Cardiac fibroblast (primary cell): ENCODE data around the gene FUCA1.
A peak's percentile ranks its signal among the peaks of the same experiment; 100 is the strongest.
"Not testable (repeated sequence)": the region's sequence is repeated elsewhere in the genome, so short reads cannot be mapped to it uniquely, and the experiment has no call there.

Source experiments
- DNase-seq, 2 donors: peaks; one replicate each; pipeline versions ENCODE4 v3.0.0 to v3.0.0-alpha.2; 2010; ENCODE audit warnings: low read depth in 2 of 2
- H3K4me3 ChIP-seq, 2 donors: replicated peaks in 1 of 2; 1 replicate in 1 of 2; 2 replicates in 1 of 2; pipeline ENCODE4 v1.5.1; 2011; ENCODE audit warnings: low read depth in 2 of 2, low read length in 2 of 2, mild to moderate bottlenecking in 2 of 2, moderate library complexity in 1 of 2
- CTCF ChIP-seq: IDR thresholded peaks from one replicate; pipeline ENCODE4 v1.5.1; 2011; ENCODE audit warnings: low read depth, mild to moderate bottlenecking, low read length, inconsistent platforms

Gene FUCA1

GRCh38 chr1:23838401-23838866, 29.7 kb downstream of the FUCA1 start:
- DNase-seq = peak; percentile 41 to 58
- peak overlapping the region; percentile 19 to 39 for H3K4me3 ChIP-seq
- TF ChIP-seq CTCF = no peak

- H3K4me3 ChIP-seq = no peak overlapping the region
- DNase-seq = no peak
- no peak for TF ChIP-seq CTCF
These were observed 30.2 kb downstream of the FUCA1 start for GRCh38 chr1:23837908-23838307.

- no peak for DNase-seq
- no peak overlapping the region for H3K4me3 ChIP-seq
- no peak for TF ChIP-seq CTCF
These were observed 32.1 kb downstream of the FUCA1 start for GRCh38 chr1:23836037-23836436.

- not testable (repeated sequence) for H3K4me3 ChIP-seq, DNase-seq
These were observed 33.9 kb downstream of the FUCA1 start for GRCh38 chr1:23834156-23834555.

- DNase-seq = no peak
- no peak overlapping the region for H3K4me3 ChIP-seq
- TF ChIP-seq CTCF = no peak
These were observed 40.4 kb downstream of the FUCA1 start for GRCh38 chr1:23827717-23828116.

GRCh38 chr1:23826590-23826989, 41.5 kb downstream of the FUCA1 start:
- DNase-seq, H3K4me3 ChIP-seq: not testable (repeated sequence)

GRCh38 chr1:23825762-23826522, 42.1 kb downstream of the FUCA1 start:
- peak in 1 of 2 donors; percentile 11 for DNase-seq
- TF ChIP-seq CTCF = no peak
- peak overlapping the region in 1 of 2 donors; percentile 79 for H3K4me3 ChIP-seq
